ACC112 (cell line): ENCODE data around the gene PGC.

ENCODE experiments used
- H2AFZ ChIP-seq: fragments of 200-600 bp; sonication (generic); one replicate; pipeline ENCODE4 v1.6.0; 2017; ENCODE audit warnings: antibody characterized with exemption, low read length; ENCODE audit not compliant: unreplicated experiment
- H3K27ac ChIP-seq: fragments of 200-600 bp; sonication (generic); 2 replicates; pipeline ENCODE4 v1.5.1; 2014; ENCODE audit warnings: low read depth, mild to moderate bottlenecking, antibody characterized with exemption, low read length, moderate library complexity
- H3K27me3 ChIP-seq: fragments of 200-600 bp; sonication (generic); 2 replicates; pipeline ENCODE4 v1.6.1; 2014; ENCODE audit warnings: mild to moderate bottlenecking, antibody characterized with exemption, low read length, moderate library complexity, mixed read lengths; ENCODE audit not compliant: insufficient read depth
- H3K36me3 ChIP-seq: fragments of 200-600 bp; sonication (generic); 2 replicates; pipeline ENCODE4 v1.6.1; 2016; ENCODE audit warnings: mild to moderate bottlenecking, antibody characterized with exemption, low read length, moderate library complexity, mixed read lengths; ENCODE audit not compliant: insufficient read depth
- H3K4me1 ChIP-seq: fragments of 200-600 bp; sonication (generic); one replicate; pipeline ENCODE4 v1.6.1; 2016; ENCODE audit warnings: low read length, mixed read lengths; ENCODE audit not compliant: insufficient read depth, unreplicated experiment, control insufficient read depth
- H3K4me3 ChIP-seq: fragments of 200-600 bp; sonication (generic); 2 replicates; pipeline ENCODE4 v1.5.1; 2014; ENCODE audit warnings: mild to moderate bottlenecking, low read depth, low read length
- H3K79me2 ChIP-seq: fragments of 200-600 bp; sonication (generic); one replicate; pipeline ENCODE4 v1.6.0; 2016; ENCODE audit warnings: low read length; ENCODE audit not compliant: control insufficient read depth, unreplicated experiment, insufficient read depth

The PGC gene

GRCh38 chr6:41744236-41744787, 2.9 kb downstream of the PGC start:
- H3K79me2 ChIP-seq: no peaks in the 10 kb centered on the region
- no peak overlapping the region for H2AFZ ChIP-seq
- peaks cover 4% of the 10 kb centered on the region for H3K4me1 ChIP-seq
- H3K4me3 ChIP-seq: no peak overlapping the region
- no peaks in the 10 kb centered on the region for H3K36me3 ChIP-seq
- no peaks in the 10 kb centered on the region for H3K27me3 ChIP-seq
- no peak overlapping the region for H3K27ac ChIP-seq

GRCh38 chr6:41743406-41744235, 3.6 kb downstream of the PGC start:
- Histone ChIP-seq H3K27ac (no peak overlapping the region), H3K27me3 (no peaks in the 10 kb centered on the region), H3K36me3 (no peaks in the 10 kb centered on the region), H3K4me1 (peaks cover 4% of the 10 kb centered on the region), H2AFZ (no peak overlapping the region), H3K4me3 (no peak overlapping the region), H3K79me2 (no peaks in the 10 kb centered on the region)

- Histone ChIP-seq H3K79me2 (no peaks in the 10 kb centered on the region), H3K36me3 (no peaks in the 10 kb centered on the region), H3K27me3 (no peaks in the 10 kb centered on the region), H3K4me3 (no peak overlapping the region), H2AFZ (no peak overlapping the region), H3K4me1 (no peaks in the 10 kb centered on the region), H3K27ac (no peak overlapping the region)
Observed at GRCh38 chr6:41741625-41742490, 5.3 kb downstream of the PGC start.

GRCh38 chr6:41740366-41741162, 6.6 kb downstream of the PGC start:
- H3K27ac ChIP-seq: no peak overlapping the region

GRCh38 chr6:41739041-41739440, 8.2 kb downstream of the PGC start:
- Histone ChIP-seq H3K79me2 (no peaks in the 10 kb centered on the region), H3K36me3 (no peaks in the 10 kb centered on the region), H2AFZ (no peak overlapping the region), H3K27ac (no peak overlapping the region), H3K4me1 (no peaks in the 10 kb centered on the region), H3K4me3 (no peak overlapping the region), H3K27me3 (no peaks in the 10 kb centered on the region)

More at GRCh38 chr6:41740366-41741162, 6.6 kb downstream of the PGC start:
- no peaks in the 10 kb centered on the region for H3K27me3 ChIP-seq
- H2AFZ ChIP-seq: no peak overlapping the region
- H3K36me3 ChIP-seq: no peaks in the 10 kb centered on the region
- H3K79me2 ChIP-seq: no peaks in the 10 kb centered on the region
- H3K4me1 ChIP-seq: no peaks in the 10 kb centered on the region
- no peak overlapping the region for H3K4me3 ChIP-seq

GRCh38 chr6:41737591-41738130, 9.5 kb downstream of the PGC start:
- H2AFZ ChIP-seq: no peak overlapping the region
- H3K27ac ChIP-seq: no peak overlapping the region
- no peak overlapping the region for H3K4me3 ChIP-seq
- H3K4me1 ChIP-seq: peaks cover 9% of the 10 kb centered on the region
- no peaks in the 10 kb centered on the region for H3K36me3 ChIP-seq
- H3K79me2 ChIP-seq: no peaks in the 10 kb centered on the region
- no peaks in the 10 kb centered on the region for H3K27me3 ChIP-seq

GRCh38 chr6:41736800-41737555, 10.2 kb downstream of the PGC start:
- peaks cover 11% of the 10 kb centered on the region for H3K4me1 ChIP-seq
- no peak overlapping the region for H3K27ac ChIP-seq
- H3K79me2 ChIP-seq: no peaks in the 10 kb centered on the region
- no peak overlapping the region for H3K4me3 ChIP-seq
- no peaks in the 10 kb centered on the region for H3K36me3 ChIP-seq
- no peak overlapping the region for H2AFZ ChIP-seq
- no peaks in the 10 kb centered on the region for H3K27me3 ChIP-seq

GRCh38 chr6:41736186-41736733, 10.9 kb downstream of the PGC start:
- Histone ChIP-seq H3K4me3 (no peak overlapping the region), H3K27me3 (no peaks in the 10 kb centered on the region), H3K79me2 (no peaks in the 10 kb centered on the region), H3K36me3 (no peaks in the 10 kb centered on the region), H3K4me1 (peaks cover 14% of the 10 kb centered on the region), H2AFZ (no peak overlapping the region), H3K27ac (no peak overlapping the region)

- Histone ChIP-seq H3K79me2 (no peaks in the 10 kb centered on the region), H3K27ac (no peak within 1 kb of the TSS), H3K36me3 (no peaks in the 10 kb centered on the region), H3K4me1 (peaks cover 20% of the 10 kb centered on the region), H2AFZ (peak within 1 kb of the TSS; percentile 98), H3K27me3 (no peaks in the 10 kb centered on the region), H3K4me3 (peak within 1 kb of the TSS; percentile 77)
Observed at GRCh38 chr6:41735427-41736185, 11.6 kb downstream of the PGC start, which contains the start of gene TFEB. Gene TFEB (minus strand): TSS chr6:41735608. CDS start chr6:41691213, 44,395 bp downstream.
